K562 treated with DMSO at 1 percent for 24 hours (cell line): ENCODE results near the gene GNGT2. TPM values are rescaled to one million over a fixed set of nuclear protein-coding genes. Genes with fewer than 3 reads are reported as not detected.

Experiments used
- total RNA-seq: library from RNA; unstranded; fragments of 300-600 nt; gene quantifications from 2 replicates; pipeline ENCODE4 v1.2.3, GENCODE V29; 2022; ENCODE audit warnings: low read depth; ENCODE audit not compliant: insufficient read depth

Gene GNGT2
- total RNA-seq = not detected in 2 replicates

GRCh38 chr17:49210158-49211029 is at the start of gene GNGT2, which contains the start of gene ABI3:
Gene GNGT2, minus strand, starts transcription at chr17:49210574. Its CDS starts 3,152 bp downstream, at chr17:49207422.
Gene ABI3, plus strand, starts transcription at chr17:49210707. Its CDS starts 18 bp downstream, at chr17:49210725.

GRCh38 chr17:49230636-49231562 is 20.5 kb upstream of the GNGT2 start, which contains the start of gene PHOSPHO1:
Gene PHOSPHO1, minus strand, starts transcription at chr17:49230787. Its CDS starts 4,096 bp downstream, at chr17:49226691.

Other genes starting within 250 kb of the GNGT2 start
- not detected in 2 replicates for gene GIP, start 242.0 kb downstream of the GNGT2 start, total RNA-seq
- gene IGF2BP1, start 213.2 kb downstream of the GNGT2 start, total RNA-seq = 23.4 and 24.4 TPM in 2 replicates
- not detected in 2 replicates for gene B4GALNT2, start 77.8 kb downstream of the GNGT2 start, total RNA-seq
- not detected in 2 replicates for gene ABI3, start 133 bp upstream of the GNGT2 start, total RNA-seq
- 0.44 TPM in 1 of 2 replicates, not detected in the other for gene PHOSPHO1, start 20.2 kb upstream of the GNGT2 start, total RNA-seq
- 8.1 and 10.2 TPM in 2 replicates for gene ZNF652, start 151.7 kb upstream of the GNGT2 start, total RNA-seq
- gene PHB1, start 204.3 kb upstream of the GNGT2 start, total RNA-seq = 121 and 133 TPM in 2 replicates